HG03103 (cell line): Measurements from ENCODE around the gene RNF182.

Source experiments
- ATAC-seq: cut with Tn5 transposase; IDR thresholded peaks from one replicate; pipeline ENCODE4 v1.9.1; 2021; ENCODE audit warnings: low read depth; ENCODE audit not compliant: unreplicated experiment

Gene RNF182

GRCh38 chr6:14026831-14027539 lies 102.2 kb downstream of the RNF182 start:
- ATAC-seq, result no peak

DNA sequence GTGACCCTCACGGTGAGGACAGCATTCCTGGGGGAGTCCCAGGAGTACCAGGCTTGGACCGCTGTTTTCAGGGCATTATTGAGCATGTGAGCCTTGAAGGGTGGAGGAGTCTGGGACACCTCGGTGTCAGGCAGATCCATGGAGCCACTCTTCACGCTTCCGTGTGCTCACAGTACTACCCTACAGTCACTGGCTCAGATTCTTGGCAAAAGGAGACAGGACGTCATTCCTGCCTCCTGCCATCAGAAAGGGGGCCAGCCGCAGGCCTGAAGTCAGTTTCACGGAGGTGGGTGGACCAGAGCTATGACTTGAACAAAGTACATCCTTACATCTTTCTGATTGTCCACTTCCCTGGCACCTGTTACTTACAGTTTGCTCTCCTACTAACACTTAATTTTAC lies 103.9 kb downstream of the RNF182 start:
- ATAC-seq, result no peak

GRCh38 chr6:14029605-14030004 lies 104.9 kb downstream of the RNF182 start:
- ATAC-seq, result no peak
